GM06990 (cell line): Measurements from ENCODE around the gene DICER1.

Experiments
- DNase-seq: peaks from one replicate; pipeline ENCODE4 v3.0.0-alpha.2; 2011; ENCODE audit not compliant: insufficient read length; ENCODE audit errors: extremely low read depth
- H3K27me3 ChIP-seq: replicated peaks from 2 replicates; pipeline ENCODE4 v1.6.0; 2011; ENCODE audit warnings: low read length; ENCODE audit not compliant: control insufficient read depth, insufficient read depth
- H3K36me3 ChIP-seq: 2 replicates; pipeline ENCODE4 v1.5.1; 2011; ENCODE audit warnings: low read length; ENCODE audit not compliant: control insufficient read depth, insufficient read depth
- H3K4me3 ChIP-seq: replicated peaks from 2 replicates; pipeline ENCODE4 v1.5.1; 2011; ENCODE audit warnings: low read depth, mild to moderate bottlenecking, control low read depth, low read length
- TF ChIP-seq, protein P1 (sequence below): IDR thresholded peaks from 2 replicates; pipeline ENCODE4 v1.5.1; 2011; ENCODE audit warnings: low read length, control low read depth, mild to moderate bottlenecking, inconsistent platforms; ENCODE audit not compliant: insufficient read depth, poor library complexity, severe bottlenecking

DICER1 gene

DNA sequence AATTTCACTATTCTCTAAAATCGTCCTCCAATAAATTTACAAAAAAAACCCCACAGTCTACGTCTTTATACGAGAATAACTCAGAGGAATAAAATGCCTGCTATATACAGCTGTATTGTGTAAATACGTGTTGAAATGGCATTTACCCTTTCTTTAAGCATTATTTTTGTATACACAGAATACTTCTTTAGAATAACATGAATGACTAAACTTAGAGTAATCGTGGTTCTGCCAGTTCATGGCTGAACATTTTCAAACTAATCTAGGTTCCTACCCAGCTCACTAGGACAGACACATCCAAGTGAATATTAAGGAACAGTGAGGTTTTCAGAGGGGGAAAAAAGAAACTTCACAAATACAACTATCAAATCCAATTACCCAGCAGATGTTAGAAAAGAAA, 24.6 kb downstream of the DICER1 start:
- H3K27me3 ChIP-seq, result no peaks in the 10 kb centered on the region
- peaks cover 2% of the 10 kb centered on the region for H3K36me3 ChIP-seq
- TF ChIP-seq, protein P1, sequence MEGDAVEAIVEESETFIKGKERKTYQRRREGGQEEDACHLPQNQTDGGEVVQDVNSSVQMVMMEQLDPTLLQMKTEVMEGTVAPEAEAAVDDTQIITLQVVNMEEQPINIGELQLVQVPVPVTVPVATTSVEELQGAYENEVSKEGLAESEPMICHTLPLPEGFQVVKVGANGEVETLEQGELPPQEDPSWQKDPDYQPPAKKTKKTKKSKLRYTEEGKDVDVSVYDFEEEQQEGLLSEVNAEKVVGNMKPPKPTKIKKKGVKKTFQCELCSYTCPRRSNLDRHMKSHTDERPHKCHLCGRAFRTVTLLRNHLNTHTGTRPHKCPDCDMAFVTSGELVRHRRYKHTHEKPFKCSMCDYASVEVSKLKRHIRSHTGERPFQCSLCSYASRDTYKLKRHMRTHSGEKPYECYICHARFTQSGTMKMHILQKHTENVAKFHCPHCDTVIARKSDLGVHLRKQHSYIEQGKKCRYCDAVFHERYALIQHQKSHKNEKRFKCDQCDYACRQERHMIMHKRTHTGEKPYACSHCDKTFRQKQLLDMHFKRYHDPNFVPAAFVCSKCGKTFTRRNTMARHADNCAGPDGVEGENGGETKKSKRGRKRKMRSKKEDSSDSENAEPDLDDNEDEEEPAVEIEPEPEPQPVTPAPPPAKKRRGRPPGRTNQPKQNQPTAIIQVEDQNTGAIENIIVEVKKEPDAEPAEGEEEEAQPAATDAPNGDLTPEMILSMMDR, result no peak
- no peak for DNase-seq
- H3K4me3 ChIP-seq, result no peak overlapping the region

GRCh38 chr14:95130549-95130948, 26.8 kb downstream of the DICER1 start:
- no peak for DNase-seq

DNA sequence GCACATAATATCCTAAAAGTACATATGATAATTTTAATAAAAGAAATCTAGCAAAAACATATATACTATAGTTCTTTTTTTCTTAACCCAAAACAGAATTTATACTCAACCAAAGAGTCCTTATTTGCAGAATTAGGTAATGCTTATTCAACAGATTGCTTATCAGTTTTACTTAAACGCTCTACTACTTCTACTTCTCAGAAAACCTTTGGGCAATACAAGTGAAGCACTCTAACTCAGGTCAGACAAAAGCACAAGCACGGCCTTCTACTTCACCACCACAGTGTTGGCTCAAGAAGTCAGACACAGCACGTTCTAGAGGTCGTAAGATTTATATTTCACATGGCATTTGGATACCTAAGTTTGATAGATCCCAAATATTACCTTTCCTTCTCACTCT, 29.2 kb downstream of the DICER1 start:
- no peak for DNase-seq
- Histone ChIP-seq H3K4me3 (no peak overlapping the region), H3K36me3 (peaks cover 5% of the 10 kb centered on the region), H3K27me3 (no peaks in the 10 kb centered on the region)
- TF ChIP-seq, protein P1, result no peak

More at GRCh38 chr14:95130549-95130948, 26.8 kb downstream of the DICER1 start:
- Histone ChIP-seq H3K4me3 (no peak overlapping the region), H3K36me3 (peaks cover 2% of the 10 kb centered on the region), H3K27me3 (no peaks in the 10 kb centered on the region)
- TF ChIP-seq, protein P1, result no peak

- H3K4me3 ChIP-seq, result no peak overlapping the region
- TF ChIP-seq, protein P1, result no peak
- no peak for DNase-seq
- H3K36me3 ChIP-seq, result peaks cover 5% of the 10 kb centered on the region
- H3K27me3 ChIP-seq, result no peaks in the 10 kb centered on the region
These were observed 29.8 kb downstream of the DICER1 start for GRCh38 chr14:95127531-95127911.

- no peak overlapping the region for H3K4me3 ChIP-seq
- H3K27me3 ChIP-seq, result no peaks in the 10 kb centered on the region
- H3K36me3 ChIP-seq, result peaks cover 5% of the 10 kb centered on the region
- DNase-seq, result no peak
- TF ChIP-seq, protein P1, result no peak
These were observed 30.3 kb downstream of the DICER1 start for GRCh38 chr14:95126906-95127530.

GRCh38 chr14:95125915-95126314, 31.4 kb downstream of the DICER1 start:
- peaks cover 5% of the 10 kb centered on the region for H3K36me3 ChIP-seq

More at GRCh38 chr14:95125915-95126314, 31.4 kb downstream of the DICER1 start:
- TF ChIP-seq, protein P1, result no peak
- no peaks in the 10 kb centered on the region for H3K27me3 ChIP-seq
- DNase-seq, result no peak
- H3K4me3 ChIP-seq, result no peak overlapping the region
